ENCODE measurements around the gene GNAZ.

DNA sequence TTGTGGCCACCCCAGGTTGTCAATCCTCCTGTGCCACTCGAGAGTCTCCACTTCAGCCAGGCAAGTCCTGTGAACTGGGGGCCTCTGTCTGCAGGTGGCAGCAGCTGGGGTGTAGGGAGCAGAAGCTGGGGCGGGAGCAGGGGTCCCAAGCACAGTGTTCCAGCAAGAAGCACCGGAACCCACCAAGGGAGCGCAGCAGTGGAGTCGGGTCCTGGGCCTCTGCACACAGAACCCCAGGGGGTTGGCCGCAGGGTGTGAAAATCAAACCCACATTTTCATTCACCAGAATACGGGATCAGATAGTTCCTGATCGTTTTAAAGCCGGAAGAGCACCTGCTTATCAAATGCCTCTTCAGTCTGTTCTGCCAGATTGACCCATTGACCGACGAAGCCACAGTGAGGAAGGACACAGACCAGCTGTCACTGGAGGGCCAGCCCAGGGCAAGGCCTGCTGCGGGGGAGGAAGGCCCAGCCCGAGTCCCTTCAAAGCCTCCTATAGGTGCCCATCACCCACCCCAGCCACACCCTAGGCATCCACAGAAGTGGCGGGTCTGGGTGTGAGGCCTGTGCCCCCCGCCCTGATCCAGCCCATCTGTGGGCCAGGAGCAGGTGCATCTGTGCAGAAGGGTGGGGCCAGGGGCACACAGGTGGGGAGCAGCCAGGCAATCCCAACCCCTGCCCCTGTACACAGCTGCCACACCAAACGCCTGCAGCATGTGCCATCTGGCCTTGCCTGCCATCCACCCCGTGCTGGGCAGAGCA is 37.3 kb downstream of the GNAZ start:
- TF ChIP-seq, protein P1, sequence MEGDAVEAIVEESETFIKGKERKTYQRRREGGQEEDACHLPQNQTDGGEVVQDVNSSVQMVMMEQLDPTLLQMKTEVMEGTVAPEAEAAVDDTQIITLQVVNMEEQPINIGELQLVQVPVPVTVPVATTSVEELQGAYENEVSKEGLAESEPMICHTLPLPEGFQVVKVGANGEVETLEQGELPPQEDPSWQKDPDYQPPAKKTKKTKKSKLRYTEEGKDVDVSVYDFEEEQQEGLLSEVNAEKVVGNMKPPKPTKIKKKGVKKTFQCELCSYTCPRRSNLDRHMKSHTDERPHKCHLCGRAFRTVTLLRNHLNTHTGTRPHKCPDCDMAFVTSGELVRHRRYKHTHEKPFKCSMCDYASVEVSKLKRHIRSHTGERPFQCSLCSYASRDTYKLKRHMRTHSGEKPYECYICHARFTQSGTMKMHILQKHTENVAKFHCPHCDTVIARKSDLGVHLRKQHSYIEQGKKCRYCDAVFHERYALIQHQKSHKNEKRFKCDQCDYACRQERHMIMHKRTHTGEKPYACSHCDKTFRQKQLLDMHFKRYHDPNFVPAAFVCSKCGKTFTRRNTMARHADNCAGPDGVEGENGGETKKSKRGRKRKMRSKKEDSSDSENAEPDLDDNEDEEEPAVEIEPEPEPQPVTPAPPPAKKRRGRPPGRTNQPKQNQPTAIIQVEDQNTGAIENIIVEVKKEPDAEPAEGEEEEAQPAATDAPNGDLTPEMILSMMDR (IDR thresholded peaks at IDR 0.05): no peak
- TF ChIP-seq POLR2A (IDR thresholded peaks at IDR 0.05): no peak
